Activated effector memory CD4-positive, alpha-beta T cell treated with anti-CD3 and anti-CD28 coated beads, Interleukin-2, amount 50 U/mL, for 16 hours (primary cell): ENCODE results near the gene FGFR2.
A peak's percentile ranks its signal among the peaks of the same experiment; 100 is the strongest.

Source experiments
- DNase-seq: peaks from one replicate; pipeline ENCODE4 v3.0.0-alpha.2; 2020

The FGFR2 gene

DNA sequence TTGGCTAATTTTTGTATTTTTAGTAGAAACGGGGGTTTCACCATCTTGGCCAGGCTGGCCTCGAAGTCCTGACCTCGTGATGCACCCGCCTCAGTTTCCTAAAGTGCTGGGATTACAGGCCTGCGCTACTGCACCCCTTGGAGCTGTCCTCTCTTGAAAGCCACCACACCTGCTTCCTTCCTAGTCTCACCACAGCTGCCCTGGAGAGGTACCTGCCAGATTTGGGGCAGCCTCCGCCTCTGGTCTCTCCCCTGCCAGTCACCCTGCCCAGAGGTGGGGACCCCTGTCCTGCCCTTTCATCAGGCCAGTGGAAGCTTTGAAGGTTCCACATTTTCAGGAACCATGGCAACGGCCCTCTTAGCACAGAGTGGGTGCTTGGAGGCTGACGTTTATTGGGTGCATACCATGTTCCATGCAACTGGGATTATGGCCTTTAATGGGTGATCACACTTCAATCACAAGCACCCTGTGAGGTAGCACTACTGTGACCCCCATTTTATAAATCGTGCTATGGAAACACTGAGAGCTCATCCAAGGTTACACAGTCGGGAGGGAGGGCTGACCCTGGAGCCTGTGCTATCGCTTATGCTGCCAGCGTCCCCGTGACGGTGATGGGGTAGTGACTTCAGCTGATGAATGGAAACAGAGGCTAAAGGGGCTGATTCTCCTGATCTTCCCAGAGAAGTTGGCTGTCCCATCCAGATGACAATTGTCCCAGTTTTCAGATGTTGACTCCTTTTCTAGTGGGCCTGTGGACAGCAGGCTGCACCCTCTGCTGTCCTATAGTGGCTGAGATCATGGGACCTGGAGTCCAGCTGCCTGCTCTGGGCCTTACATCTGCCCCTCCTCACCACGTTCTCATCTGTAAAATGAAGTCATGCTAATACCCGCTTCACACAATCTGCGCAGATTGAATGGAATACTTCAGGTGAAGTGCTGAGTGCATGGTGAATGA is 11.5 kb upstream of the FGFR2 start:
- DNase-seq = no peak

DNA sequence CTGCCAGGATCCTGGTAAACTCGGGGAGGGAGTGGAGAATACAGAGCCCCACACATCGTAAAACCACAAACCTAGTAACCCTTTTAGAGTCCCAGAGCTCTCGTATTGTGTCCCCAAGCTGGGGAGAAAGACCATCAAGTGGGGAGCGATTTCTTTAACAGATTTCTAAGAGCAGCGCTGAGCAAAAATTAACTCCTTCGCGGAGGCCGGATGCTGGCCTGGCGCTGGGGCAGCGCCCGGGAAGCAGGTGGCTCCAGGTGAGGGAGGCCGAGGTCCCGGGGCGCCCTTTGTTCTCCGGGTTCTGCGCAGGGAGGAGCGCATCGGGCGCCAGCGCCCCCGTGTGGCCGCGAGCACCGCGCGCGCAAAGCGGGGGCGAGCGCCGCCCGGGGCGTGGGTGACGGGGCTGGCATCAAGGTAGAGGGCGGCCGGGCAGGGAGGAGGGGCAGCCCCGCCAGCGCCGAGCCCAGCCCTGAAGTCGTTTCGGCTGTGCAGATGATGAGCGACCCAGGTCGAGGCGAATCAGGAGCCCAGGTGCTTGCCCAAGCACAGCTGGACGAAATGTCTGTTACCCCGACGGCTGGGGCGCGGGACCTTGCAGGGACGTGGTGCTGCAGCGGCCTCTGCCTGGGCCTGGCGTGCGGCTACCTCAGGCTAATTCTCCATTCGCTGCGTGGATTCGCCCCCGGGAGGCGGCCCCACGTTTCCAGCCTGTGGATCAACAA is 10.4 kb upstream of the FGFR2 start:
- DNase-seq = peak; percentile 78

DNA sequence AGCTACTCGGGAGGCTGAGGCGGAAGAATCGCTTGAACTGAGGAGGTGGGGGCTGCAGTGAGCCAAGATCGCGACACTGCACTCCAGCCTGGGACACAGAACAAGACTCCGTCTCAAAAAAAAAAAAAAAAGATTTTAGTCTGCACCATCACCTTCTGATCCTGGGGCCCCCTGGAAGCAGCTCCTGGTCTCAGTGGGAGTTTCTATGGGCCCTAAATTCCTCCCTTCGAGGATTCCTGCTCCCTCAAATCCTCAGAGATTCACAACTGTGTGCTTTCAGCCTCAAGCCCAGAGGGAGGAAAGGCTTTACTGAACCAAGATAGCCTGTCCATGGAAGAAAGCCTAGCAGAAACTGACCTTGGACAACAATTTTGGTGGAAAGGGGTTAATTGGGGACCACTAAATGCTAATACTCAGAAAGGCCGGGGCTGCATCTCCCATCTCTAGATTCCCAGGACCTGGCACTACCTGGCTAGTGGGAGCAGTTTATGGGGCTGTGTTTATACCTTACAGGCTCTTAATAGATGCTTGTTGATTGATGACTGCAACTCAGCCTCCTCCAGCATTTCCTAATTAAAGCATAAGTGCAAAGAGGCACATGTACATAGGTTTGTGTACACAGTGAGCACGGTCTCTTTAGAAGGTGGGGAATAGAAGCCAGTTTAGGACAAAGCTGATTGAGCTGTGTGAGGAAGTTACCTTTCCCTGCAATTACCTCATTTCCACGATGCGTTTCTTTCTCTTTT is 9.2 kb upstream of the FGFR2 start:
- DNase-seq = no peak

DNA sequence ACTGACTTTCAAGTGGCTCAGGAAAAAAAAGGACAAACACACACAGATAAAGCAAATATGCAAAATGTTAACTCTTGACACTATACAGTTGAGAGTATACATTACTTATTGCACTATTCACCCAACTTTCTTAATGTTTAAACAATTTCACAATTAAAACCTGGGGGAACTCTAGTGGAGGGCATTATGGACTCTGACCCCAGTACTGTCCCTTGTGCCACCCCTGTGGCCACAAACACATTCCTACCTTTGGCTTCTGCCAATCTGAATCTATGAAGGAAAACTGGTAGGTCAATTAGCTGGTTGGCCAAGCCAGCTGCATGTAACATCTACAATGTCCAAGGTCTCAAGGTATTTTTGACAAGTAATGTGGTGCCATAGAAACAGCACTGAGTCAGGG is 7.5 kb upstream of the FGFR2 start:
- DNase-seq = no peak

DNA sequence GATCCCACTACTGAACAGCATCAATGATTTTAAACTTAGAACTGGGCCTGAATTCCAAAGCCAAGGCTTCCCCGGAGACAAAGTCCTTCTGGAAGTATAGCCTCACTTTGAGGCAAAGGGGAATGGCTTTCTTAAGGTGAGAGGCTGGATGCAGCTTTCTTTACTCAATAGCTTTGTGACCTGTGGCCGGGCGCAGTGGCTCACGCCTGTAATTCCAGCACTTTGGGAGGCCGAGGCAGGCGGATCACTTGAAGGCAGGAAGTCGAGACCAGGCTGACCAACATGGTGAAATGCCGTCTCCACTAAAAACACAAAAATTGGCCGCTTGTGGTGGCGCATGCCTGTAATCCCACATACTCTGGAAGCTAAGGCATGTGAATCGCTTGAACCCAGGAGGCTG is 3.2 kb upstream of the FGFR2 start:
- DNase-seq = no peak

DNA sequence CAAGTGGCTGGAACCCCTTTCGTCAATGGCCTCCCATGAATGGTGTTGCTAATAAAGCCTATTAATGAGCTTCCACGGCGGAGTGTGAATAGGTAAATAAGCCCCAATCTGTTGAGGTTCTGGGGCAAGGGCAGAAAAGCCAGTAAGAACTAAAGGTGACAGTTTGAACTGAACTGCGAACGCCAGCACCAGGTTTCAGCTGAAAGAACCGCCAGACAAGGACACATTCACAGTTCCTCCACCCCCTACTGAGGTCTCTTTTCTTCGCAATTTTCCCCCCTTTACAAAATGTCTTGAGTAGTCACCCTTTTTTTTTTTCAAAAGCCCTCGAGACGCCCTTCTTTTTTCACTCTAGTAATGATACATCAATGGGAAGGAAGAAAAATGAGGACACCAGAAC is 2.4 kb upstream of the FGFR2 start:
- DNase-seq = no peak

DNA sequence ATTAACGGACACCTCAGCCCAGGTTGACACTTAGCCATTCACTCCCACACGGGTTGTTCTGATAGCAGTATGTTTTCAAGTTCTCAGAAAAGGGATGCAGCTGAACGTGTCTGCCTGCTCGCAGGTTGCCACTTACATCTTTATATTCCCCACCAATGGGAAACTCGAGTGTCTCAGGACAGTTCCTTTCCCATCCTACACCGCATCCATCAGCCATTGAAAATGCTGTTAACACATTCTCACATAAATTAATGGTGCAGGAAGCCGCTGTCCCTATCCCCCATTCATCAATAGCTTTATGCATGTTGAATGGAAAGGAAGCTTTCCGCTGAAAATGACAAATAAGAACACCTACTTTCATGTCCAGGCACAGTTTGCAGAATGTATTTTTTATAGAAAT is 1.7 kb upstream of the FGFR2 start:
- no peak for DNase-seq

DNA sequence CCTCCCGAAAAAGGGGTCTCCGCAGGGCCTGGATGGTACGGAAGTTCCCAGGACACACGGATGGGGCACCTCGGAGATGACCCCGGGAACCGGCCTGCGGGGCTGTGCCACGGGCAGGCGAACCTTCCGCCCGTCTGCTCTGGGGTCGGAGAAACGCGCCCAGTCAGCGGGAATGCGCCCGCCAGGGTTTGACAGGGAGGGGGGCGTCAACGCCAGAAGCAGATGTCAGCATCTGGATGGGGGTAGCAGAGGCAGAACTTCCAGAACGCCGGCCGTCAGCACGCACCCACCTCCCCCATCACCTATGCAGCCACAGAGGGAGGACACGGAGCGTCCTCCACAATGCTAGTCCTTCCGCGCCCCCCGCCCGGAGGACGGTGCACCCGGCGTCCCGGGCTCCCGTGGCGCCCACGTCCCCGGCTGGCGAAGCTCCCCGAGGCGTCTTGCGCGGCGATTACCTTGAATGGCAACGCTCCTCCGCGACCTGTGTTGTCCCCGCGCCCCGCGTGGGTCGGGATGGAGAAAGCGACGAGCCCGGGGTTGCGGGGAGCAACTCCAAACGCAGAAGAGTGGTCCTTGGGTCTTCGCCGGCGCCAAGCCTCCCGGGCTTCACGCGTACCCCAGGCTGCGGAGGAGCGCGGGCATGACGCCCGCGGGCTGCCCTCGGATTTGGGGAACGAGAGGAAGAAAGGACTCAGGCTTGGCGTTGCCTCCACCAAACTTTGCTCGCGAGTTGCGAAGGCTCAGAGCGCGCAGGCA is 561 bp downstream of the FGFR2 start:
- no peak for DNase-seq

DNA sequence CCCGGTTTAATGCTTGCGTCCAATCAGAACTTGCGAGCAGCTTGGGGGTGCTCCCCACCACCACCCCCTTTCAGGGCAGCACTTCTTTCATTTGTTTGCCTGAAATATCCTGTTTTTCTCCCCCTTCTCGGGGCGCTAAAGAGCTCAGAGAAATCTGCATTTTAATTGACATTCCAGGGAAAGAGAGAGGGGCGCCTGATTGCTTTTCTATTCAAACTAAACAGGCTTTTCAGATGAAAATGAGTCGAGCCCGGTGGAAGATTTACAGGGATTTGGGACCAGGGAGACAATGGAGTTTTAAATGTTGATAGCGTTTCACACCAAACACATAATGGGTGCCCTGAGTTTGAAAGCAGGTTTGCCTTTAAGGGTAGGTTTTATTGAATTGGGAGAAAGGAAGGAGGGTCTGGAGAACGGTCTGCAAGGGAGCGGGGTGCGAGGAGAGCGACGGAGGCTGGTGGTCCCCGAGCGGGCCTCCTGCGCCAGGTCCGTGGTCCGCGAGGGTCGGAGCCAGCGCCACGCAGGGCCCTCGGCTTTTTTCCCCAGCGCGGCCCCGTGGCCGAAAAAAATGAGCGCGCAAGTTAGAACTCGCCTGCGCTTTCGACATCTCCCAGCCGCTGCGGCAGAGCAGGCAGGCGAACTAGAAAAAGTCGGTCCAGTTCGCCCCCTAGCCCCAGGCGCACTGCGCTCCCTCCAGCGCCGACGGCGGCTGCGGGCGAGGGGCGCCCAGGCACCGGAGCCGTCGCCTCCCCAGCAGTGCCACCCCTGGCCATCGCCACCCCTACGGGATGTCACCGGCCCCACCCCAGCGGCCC is 1.3 kb downstream of the FGFR2 start:
- DNase-seq = no peak

DNA sequence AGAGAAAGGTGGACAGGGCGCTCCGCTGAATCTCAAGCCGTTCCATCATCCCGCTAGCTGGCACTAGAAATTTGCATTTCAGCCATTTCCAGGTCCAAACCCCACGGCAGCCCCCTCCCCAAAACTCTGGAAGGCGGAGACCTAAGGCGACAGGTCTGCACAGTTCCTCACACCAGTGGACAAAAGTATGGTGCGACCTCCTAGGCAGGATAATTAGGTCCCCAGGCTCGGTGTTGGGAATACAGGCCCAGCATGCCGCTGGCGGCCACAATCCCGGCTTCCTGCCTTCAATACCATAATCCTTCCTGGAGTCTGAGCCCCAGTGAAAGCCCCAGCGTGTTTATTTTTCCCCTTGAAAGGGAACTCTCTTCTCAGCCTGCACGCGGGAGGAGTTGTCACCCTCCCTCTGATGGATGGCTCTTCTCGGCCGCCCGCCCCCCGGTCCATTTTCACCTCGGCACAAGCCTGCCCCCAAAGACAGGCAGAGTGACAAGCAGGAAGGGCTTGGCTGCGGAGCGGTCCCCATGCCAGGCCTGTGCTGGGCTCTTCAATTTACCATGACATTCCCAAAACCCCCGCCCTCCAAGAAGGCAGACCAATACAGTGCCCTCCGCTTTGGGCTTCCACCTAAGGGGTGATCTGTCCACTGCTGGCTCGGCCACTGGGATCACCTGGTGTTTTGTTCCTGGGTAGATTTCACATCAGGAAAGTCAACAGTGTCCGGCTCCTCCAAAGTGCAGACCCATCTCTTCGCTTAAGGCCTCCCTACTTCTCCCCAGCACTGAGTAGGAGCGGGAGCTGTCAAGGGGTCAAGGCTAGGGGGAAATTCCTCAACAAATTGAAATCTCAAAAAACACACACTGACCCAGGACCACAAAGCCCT is 2.2 kb downstream of the FGFR2 start:
- no peak for DNase-seq

DNA sequence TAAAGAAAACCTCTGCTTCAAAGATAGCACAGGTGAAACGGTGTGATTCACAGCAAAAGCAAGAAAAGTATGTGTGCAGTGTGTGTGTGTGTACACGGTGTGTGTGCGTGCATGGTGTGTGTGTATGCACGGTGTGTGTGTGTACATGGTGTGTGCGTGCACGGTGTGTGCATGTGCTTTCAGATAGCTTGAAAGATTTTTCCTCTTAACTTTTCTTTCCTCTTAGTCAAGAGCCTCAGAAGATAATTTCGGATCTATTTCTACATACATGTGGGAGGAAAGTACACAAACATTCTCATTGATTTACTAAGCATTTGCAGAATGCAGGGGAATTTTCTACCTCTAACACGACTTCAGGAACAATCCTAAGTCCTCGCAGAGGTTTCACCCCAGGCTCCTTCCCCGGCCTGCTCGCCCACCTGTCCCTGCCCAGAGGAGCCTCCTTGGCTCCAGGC is 2.9 kb downstream of the FGFR2 start:
- no peak for DNase-seq

DNA sequence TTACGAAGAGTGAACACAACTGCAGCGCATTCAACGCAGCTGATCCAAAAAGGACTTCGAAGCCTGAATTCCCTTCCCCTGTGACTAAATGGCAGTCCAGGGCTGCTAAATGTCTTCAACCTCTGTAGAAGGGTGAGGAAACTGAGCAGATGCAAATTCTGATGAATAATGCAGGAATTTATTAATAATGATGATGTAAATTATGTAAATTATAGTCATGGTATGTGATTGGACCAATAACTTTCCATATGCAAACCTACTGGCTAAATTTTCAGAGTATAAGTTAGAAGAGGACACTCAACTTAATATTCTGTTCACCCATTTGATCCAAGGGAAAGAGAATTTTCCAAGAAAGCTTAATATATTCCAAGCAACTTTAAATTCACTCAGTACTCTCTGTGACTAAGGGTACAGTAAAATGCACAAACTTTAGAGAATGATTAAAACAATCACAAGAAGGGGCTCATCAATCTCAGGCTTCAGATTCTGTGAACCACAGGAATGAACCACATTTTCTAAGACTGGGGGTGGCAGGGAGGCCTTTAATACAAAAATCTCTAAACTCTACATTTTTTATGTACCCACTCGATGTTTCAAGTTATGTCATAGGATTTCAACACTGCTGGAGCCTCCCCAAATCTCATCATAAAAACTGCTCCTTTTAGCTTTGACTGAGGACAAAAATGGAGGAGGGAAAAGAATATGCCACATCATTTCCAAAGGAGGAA is 3.5 kb downstream of the FGFR2 start:
- DNase-seq = no peak

DNA sequence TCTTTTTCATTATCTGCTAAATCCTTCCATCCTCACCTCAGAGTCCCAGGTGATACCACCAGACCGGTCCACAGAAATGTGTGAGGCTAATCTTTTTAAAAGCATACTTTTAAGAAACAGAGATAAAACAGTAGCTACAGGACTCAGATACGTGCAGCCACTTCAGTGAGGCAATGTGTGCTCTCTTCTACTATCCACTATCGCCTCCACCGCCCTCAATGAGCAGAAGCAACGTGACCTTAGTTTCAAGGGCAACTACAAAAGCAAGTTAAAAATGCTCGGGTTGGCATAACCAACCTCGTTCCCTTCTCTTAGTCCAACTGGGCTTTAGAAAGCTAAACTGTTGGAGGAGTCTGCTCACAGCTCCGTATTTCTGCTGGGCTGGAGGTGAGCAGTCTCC is 4.2 kb downstream of the FGFR2 start:
- no peak for DNase-seq

DNA sequence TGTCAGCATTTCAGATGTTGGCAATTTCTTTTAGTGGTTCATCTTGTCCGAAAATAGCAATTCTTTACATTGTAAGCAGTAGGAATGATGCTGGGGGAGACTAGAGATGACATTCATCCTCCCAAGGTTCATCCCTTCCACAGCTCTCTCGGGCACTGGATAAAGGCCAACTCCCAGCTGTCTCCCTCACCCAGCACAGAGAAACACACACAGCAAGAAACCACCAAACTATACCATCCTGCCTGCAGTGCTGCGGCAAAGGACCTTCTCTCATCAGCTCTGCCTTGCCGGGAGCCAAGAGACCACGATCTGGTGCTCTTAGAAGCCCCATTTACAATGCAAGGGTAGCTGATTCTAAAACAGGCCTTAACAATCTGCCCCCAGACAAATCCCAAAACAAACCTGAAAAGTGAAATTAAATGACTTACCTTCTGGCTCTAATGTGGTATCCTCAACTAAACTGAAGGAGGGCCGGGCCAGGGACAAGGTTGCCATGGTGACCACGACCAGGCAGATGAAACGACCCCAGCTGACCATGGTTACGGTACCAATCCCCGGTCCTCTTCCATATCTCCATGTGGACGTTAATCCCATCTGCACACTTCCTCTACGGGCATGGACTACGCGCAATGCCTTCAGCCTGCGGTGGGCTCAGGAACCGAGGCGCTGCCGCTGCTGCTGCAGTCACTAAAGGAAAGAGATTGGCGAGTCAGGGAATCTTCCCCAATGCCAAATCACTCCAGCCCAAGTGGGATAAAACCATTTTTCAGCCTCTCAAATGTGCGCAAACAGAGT is 4.8 kb downstream of the FGFR2 start:
- DNase-seq = no peak

DNA sequence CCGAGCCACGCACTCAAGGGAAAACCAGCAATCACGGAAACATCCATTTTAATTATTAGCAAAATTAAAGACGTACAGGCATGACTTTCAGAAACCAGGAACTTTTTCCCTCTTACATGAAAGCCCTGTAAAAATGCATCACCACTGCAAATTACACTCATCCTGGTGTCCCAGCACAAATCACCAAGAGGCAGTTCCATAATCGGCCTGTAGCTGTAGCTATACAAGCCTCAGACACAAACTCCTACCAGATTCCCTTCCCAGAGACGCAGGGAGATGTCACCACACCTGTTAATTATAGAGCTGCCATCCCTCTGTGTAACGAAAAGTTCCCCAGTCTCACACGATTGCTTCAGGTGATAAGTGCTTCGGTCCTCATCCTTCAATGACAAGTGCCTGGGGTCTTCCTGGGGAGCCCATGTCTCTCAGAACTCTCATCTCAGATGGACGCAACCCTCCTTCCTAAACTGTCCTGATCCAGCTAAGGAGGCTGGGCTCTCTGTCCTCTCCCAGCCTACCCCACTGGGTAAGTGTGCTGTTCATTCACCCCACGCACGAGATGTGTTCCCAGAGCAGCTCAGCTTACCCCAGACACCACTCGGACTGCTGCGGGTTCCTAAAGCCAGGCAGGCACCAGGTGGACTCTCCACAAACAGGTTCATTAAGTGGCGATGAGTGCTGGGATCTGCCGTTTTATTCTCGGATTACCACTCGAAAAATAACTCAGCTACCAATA is 5.9 kb downstream of the FGFR2 start:
- DNase-seq = no peak

DNA sequence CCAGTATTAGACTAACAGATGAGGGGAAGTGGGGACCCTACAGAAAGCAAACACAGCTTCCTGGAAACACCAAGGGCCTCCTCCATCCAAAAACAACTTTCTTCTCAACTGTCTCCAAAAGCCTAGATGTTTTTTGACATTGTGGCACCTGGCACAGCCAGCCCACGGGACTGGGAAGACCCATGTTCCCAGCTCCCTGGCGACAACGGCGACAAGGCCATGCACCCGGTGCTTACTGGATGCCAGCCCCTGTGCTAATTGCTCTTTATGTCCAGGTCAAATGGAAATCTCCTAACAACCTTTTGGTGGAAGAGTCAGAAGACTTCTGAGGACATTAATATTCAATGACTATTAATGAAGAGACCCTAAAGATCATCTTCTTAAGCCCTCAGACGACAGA is 7.1 kb downstream of the FGFR2 start:
- no peak for DNase-seq

DNA sequence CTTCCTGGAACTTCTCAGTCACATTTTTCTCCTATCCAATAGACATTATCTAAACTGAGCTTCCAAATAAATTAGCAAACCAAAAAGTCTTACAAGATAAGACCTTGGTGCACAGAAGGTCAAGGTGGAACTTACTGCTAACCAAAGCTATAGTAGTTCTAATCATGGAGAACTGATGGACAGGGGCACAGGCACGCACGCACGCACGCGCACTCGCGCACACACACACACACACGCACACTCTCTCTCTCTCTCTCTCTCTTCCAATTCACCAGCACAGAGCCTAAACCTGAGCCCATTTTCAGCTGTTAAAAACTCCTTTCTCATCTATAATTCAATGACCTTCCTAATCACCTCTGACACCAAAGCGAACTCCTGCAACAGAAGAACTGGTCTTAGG is 7.5 kb downstream of the FGFR2 start:
- DNase-seq = no peak

DNA sequence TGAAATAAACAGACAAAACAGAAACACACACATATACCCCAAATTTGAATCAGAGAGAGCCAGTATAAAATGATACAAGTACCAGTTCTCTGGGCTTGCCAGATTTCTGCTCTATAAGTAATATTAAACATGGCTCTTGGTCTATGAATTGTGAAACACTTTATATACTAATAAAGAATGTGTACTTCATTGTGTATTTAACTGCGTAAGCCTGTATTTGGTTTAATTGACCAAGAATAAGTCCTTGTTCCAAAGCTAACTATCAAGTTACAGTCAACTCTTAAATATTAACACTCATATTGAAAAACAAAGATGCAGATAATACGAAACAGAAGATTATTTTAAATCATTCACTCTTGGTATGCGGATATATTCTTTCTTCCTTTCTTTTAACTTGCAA is 8.7 kb downstream of the FGFR2 start:
- DNase-seq = no peak
